NT2/D1 (cell line): ENCODE data around the gene SLC2A3.

Source experiments
- DNase-seq: peaks from one replicate; pipeline ENCODE4 v3.0.0-alpha.2; 2011; ENCODE audit warnings: low read depth, low spot score
- H3K27me3 ChIP-seq: 2 replicates; pipeline ENCODE4 v1.6.0; 2011; ENCODE audit warnings: mild to moderate bottlenecking; ENCODE audit not compliant: insufficient read length, insufficient read depth
- H3K36me3 ChIP-seq: 2 replicates; pipeline ENCODE4 v1.6.1; 2011; ENCODE audit warnings: mild to moderate bottlenecking, low read length, mixed read lengths; ENCODE audit not compliant: insufficient read depth, insufficient read length
- H3K4me1 ChIP-seq: 2 replicates; pipeline ENCODE4 v1.5.1; 2011; ENCODE audit not compliant: insufficient read depth, insufficient read length
- H3K4me3 ChIP-seq: 2 replicates; pipeline ENCODE4 v1.5.1; 2011; ENCODE audit warnings: low read depth; ENCODE audit not compliant: insufficient read length
- H3K9ac ChIP-seq: 2 replicates; pipeline ENCODE4 v1.6.0; 2011; ENCODE audit warnings: low read depth; ENCODE audit not compliant: insufficient read length
- H3K9me3 ChIP-seq: 2 replicates; pipeline ENCODE4 v1.5.1; 2011; ENCODE audit warnings: mild to moderate bottlenecking, low read length; ENCODE audit not compliant: insufficient read depth
- SUZ12 ChIP-seq: IDR thresholded peaks from 2 replicates; pipeline ENCODE4 v1.6.1; 2011; ENCODE audit not compliant: insufficient read length, insufficient read depth; ENCODE audit errors: extremely low read depth
- YY1 ChIP-seq: IDR thresholded peaks from 2 replicates; pipeline ENCODE4 v1.6.1; 2011; ENCODE audit not compliant: insufficient read length, insufficient read depth
- ZNF274 ChIP-seq: IDR thresholded peaks from 2 replicates; pipeline ENCODE4 v1.6.1; 2011; ENCODE audit warnings: mild to moderate bottlenecking, low read depth, low read length

The SLC2A3 gene

GRCh38 chr12:7879246-7879645, 56.7 kb downstream of the SLC2A3 start:
- TF ChIP-seq ZNF274, result no peak
- TF ChIP-seq SUZ12, result no peak
- TF ChIP-seq YY1, result no peak
- Histone ChIP-seq H3K4me3 (no peak overlapping the region), H3K27me3 (no peaks in the 10 kb centered on the region), H3K9me3 (peaks cover 14% of the 10 kb centered on the region; the same call in 1 of the 2 replicates), H3K4me1 (no peaks in the 10 kb centered on the region), H3K36me3 (peaks cover 17% of the 10 kb centered on the region), H3K9ac (no peak overlapping the region)
- no peak for DNase-seq

DNA sequence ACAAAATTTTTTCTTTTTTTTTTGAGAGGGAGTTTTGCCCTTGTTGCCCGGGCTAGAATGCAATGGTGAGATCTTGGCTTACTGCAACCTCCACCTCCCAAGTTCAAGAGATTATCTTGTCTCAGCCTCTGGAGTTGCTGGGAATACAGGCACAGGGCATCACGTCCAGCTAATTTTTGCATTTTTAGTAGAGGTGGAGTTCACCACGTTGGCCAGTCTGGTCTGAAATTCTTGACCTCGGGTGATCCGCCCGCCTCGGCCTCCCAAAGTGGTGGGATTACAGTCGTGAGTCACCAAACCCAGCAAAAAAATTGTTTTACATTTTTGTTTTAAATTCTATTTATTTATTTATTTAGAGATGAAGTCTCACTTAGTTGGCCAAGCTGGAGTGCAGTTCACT, 58.6 kb downstream of the SLC2A3 start:
- TF ChIP-seq YY1 (no peak), SUZ12 (no peak), ZNF274 (no peak)
- H3K9ac ChIP-seq, result no peak overlapping the region
- peaks cover 19% of the 10 kb centered on the region for H3K36me3 ChIP-seq
- no peak overlapping the region for H3K4me3 ChIP-seq
- H3K4me1 ChIP-seq, result no peaks in the 10 kb centered on the region
- no peak for DNase-seq
- H3K27me3 ChIP-seq, result no peaks in the 10 kb centered on the region
- H3K9me3 ChIP-seq, result peaks cover 11% of the 10 kb centered on the region; the same call in 1 of the 2 replicates

DNA sequence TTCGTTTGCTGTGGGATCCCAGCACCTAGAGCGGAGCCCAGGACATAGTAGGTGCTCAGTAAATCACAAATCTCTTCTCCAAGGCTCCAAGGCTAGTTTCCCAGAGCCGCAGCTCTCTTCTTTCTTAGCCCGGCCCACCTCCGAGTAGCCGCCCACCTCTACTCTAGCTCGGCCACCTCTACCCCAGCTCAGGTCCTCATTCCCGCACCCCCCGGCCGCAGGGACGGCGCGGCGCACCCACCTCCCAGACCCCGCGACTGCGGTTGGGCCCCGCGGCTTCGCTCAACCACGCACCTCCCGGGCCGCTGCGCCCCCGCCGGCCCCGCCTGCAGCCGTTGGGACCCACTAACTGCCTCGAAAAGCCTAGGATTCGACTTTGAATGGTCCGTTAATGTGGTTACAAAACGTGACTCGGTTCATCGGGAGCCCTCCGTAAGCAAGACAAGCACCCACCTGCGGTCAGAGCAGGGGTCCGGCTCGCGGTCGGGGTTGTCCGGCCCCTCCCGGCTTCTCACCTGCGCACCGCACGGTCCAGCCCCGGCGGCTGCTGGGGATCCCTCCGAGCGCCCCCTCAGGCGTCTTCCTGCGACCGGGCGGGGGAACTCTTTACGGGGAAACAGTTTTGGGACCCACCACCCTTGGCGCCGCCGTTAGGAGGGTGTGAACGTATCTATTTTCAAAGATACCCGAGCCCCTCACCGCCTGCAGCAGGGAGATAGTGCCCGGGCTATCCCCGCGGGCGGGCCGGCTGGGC, 63.2 kb downstream of the SLC2A3 start, which contains the start of gene SLC2A14:
Gene SLC2A14 (minus strand): TSS at position 350 of the 754 bp plus-strand sequence. CDS start 3,035 bp downstream, outside the sequence.
- Histone ChIP-seq H3K9ac (no peak within 1 kb of the TSS), H3K4me1 (no peaks in the 10 kb centered on the region), H3K36me3 (peaks cover 39% of the 10 kb centered on the region), H3K27me3 (no peaks in the 10 kb centered on the region), H3K9me3 (no peaks in the 10 kb centered on the region), H3K4me3 (no peak within 1 kb of the TSS)
- no peak for DNase-seq
- TF ChIP-seq ZNF274, result no peak
- TF ChIP-seq SUZ12, result no peak
- no peak for TF ChIP-seq YY1

DNA sequence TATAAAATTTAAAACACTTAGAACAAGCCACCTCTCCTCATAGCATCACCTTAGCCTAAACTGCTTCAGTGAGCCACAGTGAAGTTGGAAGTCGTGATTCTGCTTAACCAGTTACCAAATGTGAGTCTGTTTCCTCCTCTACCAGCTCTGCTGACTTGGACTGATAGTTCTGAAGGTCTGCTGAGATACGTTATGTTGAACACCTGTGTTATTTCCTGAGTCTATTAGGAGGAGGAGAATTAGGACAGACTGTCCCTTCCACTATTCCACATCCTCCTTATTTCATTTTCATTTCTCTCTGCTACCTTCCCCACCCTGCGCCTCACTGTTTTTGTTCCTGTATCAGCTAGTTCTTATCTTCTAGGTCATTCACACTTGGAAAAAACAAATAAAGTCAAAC, 65.7 kb downstream of the SLC2A3 start:
- Histone ChIP-seq H3K9me3 (no peaks in the 10 kb centered on the region), H3K36me3 (peaks cover 35% of the 10 kb centered on the region), H3K27me3 (no peaks in the 10 kb centered on the region), H3K4me1 (no peaks in the 10 kb centered on the region), H3K4me3 (no peak overlapping the region), H3K9ac (no peak overlapping the region)
- TF ChIP-seq ZNF274 (no peak), YY1 (no peak), SUZ12 (no peak)
- no peak for DNase-seq
